Lower leg skin (tissue), 4 donors: ENCODE data around the gene UST. TPM values are rescaled to one million over a fixed set of nuclear protein-coding genes. Genes with fewer than 3 reads are reported as not detected.
"Not testable (repeated sequence)": the region's sequence is repeated elsewhere in the genome, so short reads cannot be mapped to it uniquely, and the experiment has no call there.

Experiments
- DNase-seq, 2 donors: peaks; one replicate each; pipeline ENCODE4 v3.0.0-alpha.2; 2019; ENCODE audit warnings: low spot score in 2 of 2
- H3K4me3 ChIP-seq: fragments of 200-600 bp; sonication (generic); 2 replicates; pipeline ENCODE4 v1.5.1; 2017; ENCODE audit warnings: mild to moderate bottlenecking, low read depth; ENCODE audit not compliant: poor library complexity, severe bottlenecking
- CTCF ChIP-seq, 3 donors: fragments of 450-650 bp; IDR thresholded peaks; one replicate each; pipeline ENCODE4 v1.5.1; 2016; ENCODE audit warnings: antibody characterized with exemption in 3 of 3, mild to moderate bottlenecking in 3 of 3, moderate library complexity in 2 of 3
- POLR2A ChIP-seq, 2 donors: fragments of 450-650 bp; IDR thresholded peaks; one replicate each; pipeline ENCODE4 v1.6.1; 2016 to 2017; ENCODE audit warnings: antibody characterized with exemption in 2 of 2, mild to moderate bottlenecking in 1 of 2, moderate library complexity in 1 of 2
- WGBS, 2 donors: methylation state at CpG; one replicate each; pipeline ENCODE4 v1.1.5; 2018; 5-methylcytosine and 5-hydroxymethylcytosine counted together
- intact Hi-C: fragments of 100-400 bp; cut with DNase I; formaldehyde crosslinking; loops from one replicate; pipeline ENCODE4 v1.15.0; 2023; ENCODE audit warnings: low total_unique reads
- total RNA-seq, 4 donors: library from RNA; depleted of rRNA; stranded (reverse); fragments of >200 nt; gene quantifications; one replicate each; pipeline ENCODE4 v1.1.0, GENCODE V29; 2016

The UST gene
- total RNA-seq, 4 donors from 2014 or later: 12.2 to 21.7 (median 17.7) TPM

GRCh38 chr6:148840256-148840655, 93.4 kb downstream of the UST start:
- WGBS, 2 donors: 79 to 94% methylated on average over 5 of the region's 5 CpGs
- DNase-seq: no peak
- TF ChIP-seq CTCF (IDR thresholded peaks at IDR 0.05) (no peak), POLR2A (IDR thresholded peaks at IDR 0.05) (no peak)
- intact Hi-C loops: no loop called here
- H3K4me3 ChIP-seq: no peak overlapping the region

GRCh38 chr6:148842296-148843019, 95.6 kb downstream of the UST start:
- intact Hi-C loops: no loop called here
- TF ChIP-seq POLR2A (IDR thresholded peaks at IDR 0.05) (no peak), CTCF (IDR thresholded peaks at IDR 0.05) (no peak)
- H3K4me3 ChIP-seq: no peak overlapping the region
- 75 to 86% methylated on average over 12 of the region's 12 CpGs for WGBS, 2 donors
- DNase-seq: no peak

GRCh38 chr6:148845464-148845863, 98.6 kb downstream of the UST start:
- WGBS, 2 donors: 72 to 76% methylated on average over 1 of the region's 1 CpG
- DNase-seq: no peak
- H3K4me3 ChIP-seq: no peak overlapping the region
- TF ChIP-seq POLR2A (IDR thresholded peaks at IDR 0.05) (no peak), CTCF (IDR thresholded peaks at IDR 0.05) (no peak)
- intact Hi-C loops: no loop called here

GRCh38 chr6:148846778-148847761, 100.2 kb downstream of the UST start:
- no peak overlapping the region for H3K4me3 ChIP-seq
- no peak for DNase-seq
- TF ChIP-seq POLR2A (IDR thresholded peaks at IDR 0.05) (no peak), CTCF (IDR thresholded peaks at IDR 0.05) (no peak)
- WGBS, 2 donors: 44 to 52% methylated on average over 4 of the region's 4 CpGs
- intact Hi-C loops: no loop called here

GRCh38 chr6:148848915-148849314, 102.1 kb downstream of the UST start:
- intact Hi-C loops: no loop called here
- H3K4me3 ChIP-seq: no peak overlapping the region
- no peak for TF ChIP-seq CTCF (IDR thresholded peaks at IDR 0.05)
- TF ChIP-seq POLR2A (IDR thresholded peaks at IDR 0.05): no peak
- no peak for DNase-seq
- 82 to 90% methylated on average over 4 of the region's 4 CpGs for WGBS, 2 donors

- H3K4me3 ChIP-seq, intact Hi-C loops, DNase-seq: not testable (repeated sequence)
- WGBS, 2 donors: 88 to 89% methylated on average over 5 of the region's 5 CpGs
Observed at GRCh38 chr6:148849449-148849848, 102.6 kb downstream of the UST start.
